EL (cell line): ENCODE results near the gene AMN1.

Experiments used
- DNase-seq: peaks from one replicate; pipeline ENCODE4 v3.0.0-alpha.2; 2016

AMN1 gene

DNA sequence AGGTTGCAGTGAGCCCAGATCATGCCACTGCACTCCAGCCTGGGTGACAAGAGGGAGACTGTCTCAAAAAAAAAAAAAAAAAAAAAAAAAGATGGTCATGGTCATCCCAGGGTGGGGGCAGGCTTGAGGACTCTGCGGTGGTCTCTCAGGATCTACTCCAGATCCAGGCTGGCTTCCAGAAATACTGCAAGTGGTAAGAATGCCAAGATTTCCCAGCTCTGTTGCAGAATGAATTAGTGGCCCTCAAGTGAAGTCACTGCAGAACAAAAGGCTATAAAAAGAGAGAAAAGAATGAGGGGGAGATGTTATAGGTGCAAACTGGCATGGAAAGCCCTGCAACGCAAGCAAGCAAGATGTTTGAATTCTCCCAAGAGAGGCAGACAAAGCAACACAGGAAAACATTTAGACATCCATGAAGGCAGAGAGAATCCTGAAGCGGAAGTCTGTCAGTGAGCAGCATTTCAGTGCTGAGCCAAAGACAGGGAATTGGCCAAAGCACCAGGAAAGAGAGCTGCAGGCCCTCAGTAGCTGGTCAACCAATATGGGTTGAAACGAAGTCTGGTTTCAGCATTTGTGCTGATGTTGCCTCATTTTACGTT lies 101.3 kb downstream of the AMN1 start:
- no peak for DNase-seq

DNA sequence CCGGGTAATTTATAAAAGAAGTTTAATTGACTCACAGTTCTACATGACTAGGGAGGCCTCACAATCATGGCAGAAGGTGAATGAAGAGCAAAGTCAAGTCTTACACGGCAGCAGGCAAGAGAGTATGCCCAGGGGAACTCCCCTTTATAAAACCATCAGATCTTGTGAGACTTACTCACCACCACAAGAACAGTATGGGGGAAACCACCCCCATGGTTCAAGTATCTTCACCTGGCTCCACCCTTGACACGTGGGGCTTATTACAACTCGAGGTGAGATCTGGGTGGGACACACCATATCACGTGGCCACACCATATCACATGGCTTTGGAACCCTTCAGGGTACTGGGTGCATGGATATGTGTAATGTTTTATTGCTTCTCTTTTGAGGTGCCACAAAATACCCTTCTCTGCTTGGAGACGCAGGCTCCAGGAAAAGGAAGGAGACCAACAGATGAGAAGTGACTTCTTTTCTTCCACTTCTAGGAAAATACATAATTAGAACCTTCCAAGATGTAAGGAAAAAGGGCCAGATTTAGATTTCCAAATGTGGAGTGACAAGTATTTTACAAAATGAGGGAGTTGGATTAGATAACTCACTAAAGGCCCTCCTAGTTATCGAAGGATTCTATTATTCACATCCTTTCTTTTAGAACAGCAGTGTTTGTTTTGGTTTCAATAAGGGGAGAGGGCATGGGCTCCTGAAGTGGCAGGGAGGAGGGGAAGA lies 102.4 kb downstream of the AMN1 start:
- no peak for DNase-seq

DNA sequence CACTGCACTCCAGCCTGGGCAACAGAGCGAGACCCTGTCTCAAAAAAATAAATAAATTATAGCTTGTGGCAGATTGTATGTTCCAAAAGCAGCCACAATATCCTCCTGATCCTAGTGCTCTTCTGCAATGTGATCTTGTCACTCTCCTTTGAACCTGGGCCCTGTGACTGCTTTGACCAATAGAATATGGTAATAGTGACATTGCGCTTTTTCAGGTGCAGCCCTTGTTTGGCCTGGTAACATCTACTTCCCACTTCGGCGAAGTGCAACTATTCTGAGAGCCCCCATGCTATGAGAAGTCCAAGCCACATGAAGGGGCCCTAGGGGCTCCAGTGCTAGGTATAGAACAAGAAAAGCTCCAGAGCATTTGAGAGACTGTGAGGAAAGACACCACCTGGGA lies 106.8 kb downstream of the AMN1 start:
- no peak for DNase-seq
